HepG2 (cell line): Measurements from ENCODE around the gene NIT2. TPM values are rescaled to one million over a fixed set of nuclear protein-coding genes. Genes with fewer than 3 reads are reported as not detected.

ENCODE experiments used
- HMG20A ChIP-seq: IDR thresholded peaks from 2 replicates; pipeline ENCODE4 v1.6.1; 2016; ENCODE audit warnings: borderline replicate concordance
- KLF11 ChIP-seq: IDR thresholded peaks from 2 replicates; pipeline ENCODE4 v1.6.1; 2016; ENCODE audit warnings: missing compliant biosample characterization
- KMT2A ChIP-seq: sonication (generic); formaldehyde crosslinking; IDR thresholded peaks from 2 replicates; pipeline ENCODE4 v1.4.0; 2020; ENCODE audit warnings: missing genetic modification reagents
- MIER2 ChIP-seq: IDR thresholded peaks from 2 replicates; pipeline ENCODE4 v1.6.1; 2016; ENCODE audit warnings: missing biosample characterization, missing genetic modification reagents
- MTF1 ChIP-seq: sonication (generic); formaldehyde crosslinking; IDR thresholded peaks from 2 replicates; pipeline ENCODE4 v1.5.0; 2020; ENCODE audit warnings: missing genetic modification reagents
- PAWR ChIP-seq: sonication (generic); formaldehyde crosslinking; IDR thresholded peaks from 2 replicates; pipeline ENCODE4 v1.4.0; 2020; ENCODE audit warnings: missing genetic modification reagents, mild to moderate bottlenecking, borderline replicate concordance
- PHB2 ChIP-seq: fragments of 450-650 bp; IDR thresholded peaks from 2 replicates; pipeline ENCODE4 v1.6.1; 2018; ENCODE audit not compliant: partially characterized antibody
- POLR2AphosphoS5 ChIP-seq: IDR thresholded peaks from 2 replicates; pipeline ENCODE4 v1.6.1; 2012; ENCODE audit warnings: low read depth, low read length
- SNAPC2 ChIP-seq: sonication (generic); formaldehyde crosslinking; IDR thresholded peaks from 2 replicates; pipeline ENCODE4 v1.8.1; 2022; ENCODE audit warnings: mild to moderate bottlenecking, missing genetic modification reagents
- THAP11 ChIP-seq: IDR thresholded peaks from 2 replicates; pipeline ENCODE4 v1.6.1; 2016; ENCODE audit warnings: missing biosample characterization, missing genetic modification reagents
- ZFY ChIP-seq: sonication (generic); formaldehyde crosslinking; IDR thresholded peaks from 2 replicates; pipeline ENCODE4 v1.4.0; 2020; ENCODE audit warnings: missing genetic modification reagents
- ZNF253 ChIP-seq: sonication (generic); formaldehyde crosslinking; IDR thresholded peaks from 2 replicates; pipeline ENCODE4 v1.8.0; 2022; ENCODE audit warnings: mild to moderate bottlenecking, missing genetic modification reagents, borderline replicate concordance
- ZNF354B ChIP-seq: sonication (generic); formaldehyde crosslinking; IDR thresholded peaks from 2 replicates; pipeline ENCODE4 v1.8.0; 2022; ENCODE audit warnings: mild to moderate bottlenecking, missing genetic modification reagents
- ZNF605 ChIP-seq: sonication (generic); formaldehyde crosslinking; IDR thresholded peaks from 2 replicates; pipeline ENCODE4 v1.8.0; 2022; ENCODE audit warnings: mild to moderate bottlenecking, missing genetic modification reagents
- ZNF629 ChIP-seq: sonication (generic); formaldehyde crosslinking; conservative IDR thresholded peaks from 2 replicates; pipeline ENCODE4 v1.5.0; 2020; ENCODE audit warnings: missing genetic modification reagents
- ZNF747 ChIP-seq: sonication (generic); formaldehyde crosslinking; IDR thresholded peaks from 2 replicates; pipeline ENCODE4 v1.8.1; 2023; ENCODE audit warnings: missing genetic modification reagents, mild to moderate bottlenecking, borderline replicate concordance
- polyA plus RNA-seq, 8 experiments: library from polyadenylated mRNA; depleted of rRNA in 3 of 8; stranded (reverse) in 7 of 8; unstranded in 1 of 8; fragments of >200 nt; fragmentation: Illumina TruSeq in 4 of 8; extraction: Trizol in 4 of 8; gene quantifications; 2 replicates each; pipeline versions ENCODE4 v1.2.1 to v1.2.3, GENCODE V29; 2011 to 2016; ENCODE audit warnings: low read depth in 4 of 8, missing spikeins in 1 of 8, mixed read lengths in 1 of 8; ENCODE audit not compliant: insufficient read depth in 1 of 8
- total RNA-seq, 5 experiments: library from RNA; depleted of rRNA; stranded (reverse); fragments of >200 nt; fragmentation: Illumina TruSeq; extraction: Trizol; gene quantifications; 2 replicates each; pipeline ENCODE4 v1.2.3, GENCODE V29; 2016; ENCODE audit warnings: low read depth in 1 of 5
- TF ChIP-seq, protein P1 (sequence below): conservative IDR thresholded peaks from 2 replicates; pipeline ENCODE4 v1.6.1; 2018; ENCODE audit warnings: missing genetic modification reagents
- TF ChIP-seq, protein P2 (sequence below): sonication (generic); formaldehyde crosslinking; conservative IDR thresholded peaks from 2 replicates; pipeline ENCODE4 v1.8.0; 2022; ENCODE audit warnings: mild to moderate bottlenecking, moderate library complexity, missing genetic modification reagents
- TF ChIP-seq, protein P3 (sequence below): sonication (generic); formaldehyde crosslinking; IDR thresholded peaks from 2 replicates; pipeline ENCODE4 v1.5.0; 2020; ENCODE audit warnings: mild to moderate bottlenecking, missing genetic modification reagents

NIT2 gene
- total and polyA plus RNA-seq, 2 of the 13 experiments (the other 11 are each of a cell fraction or from before 2014, with no cell fraction given): 43.4 to 49.1 TPM

DNA sequence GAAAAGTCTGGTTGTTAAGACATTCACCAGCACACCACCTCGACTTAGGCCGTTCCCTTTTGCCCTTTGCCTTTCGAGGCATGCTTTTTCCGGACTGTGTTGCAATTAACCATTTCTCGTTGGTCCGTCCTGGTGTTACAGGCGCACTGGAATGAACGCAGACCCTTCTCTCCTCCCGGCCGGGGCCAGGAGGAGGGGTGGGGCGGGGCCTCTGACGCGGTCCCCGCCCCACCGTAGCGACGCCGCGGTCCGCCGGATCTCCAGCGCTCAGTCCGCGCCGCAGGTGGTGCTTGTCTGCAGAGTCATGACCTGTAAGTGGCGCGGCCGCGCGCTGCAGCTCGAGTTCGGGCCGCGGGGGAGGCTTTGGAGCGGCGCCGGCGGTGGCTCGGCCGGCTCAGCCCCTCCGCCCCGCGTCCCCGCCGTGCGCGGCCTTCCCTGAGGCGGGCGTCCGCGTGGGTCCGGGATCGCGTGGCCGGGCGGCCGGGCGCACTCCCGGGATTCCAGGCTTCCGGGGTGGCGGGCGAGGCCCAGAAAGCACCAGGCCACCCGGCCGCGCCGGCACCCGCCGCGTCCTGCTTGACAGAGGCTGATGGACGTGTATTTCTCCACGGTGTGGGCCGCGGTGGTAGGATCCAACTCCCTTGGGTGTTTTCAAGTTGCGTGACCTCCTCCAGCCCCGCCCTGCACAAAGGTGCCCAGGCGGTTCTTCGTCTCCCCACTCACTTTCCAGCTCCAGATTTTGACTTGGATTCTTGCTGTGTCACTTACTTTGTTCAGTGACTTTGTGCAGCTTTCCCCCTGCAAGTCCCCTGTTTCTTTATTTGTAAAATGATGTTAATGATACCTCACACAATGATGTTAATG, at the start of gene NIT2 (continued):
- TF ChIP-seq ZNF747 (CRISPR knock-in tag) (0 out of 2 replicates have a peak, but pooled peaks have one; percentile 25), ZNF629 (CRISPR knock-in tag) (peak; percentile 49; the same call in 1 of the 2 replicates), ZFY (peak; percentile 93), SNAPC2 (CRISPR knock-in tag) (no peak), PAWR (CRISPR knock-in tag) (no peak), ZNF354B (CRISPR knock-in tag) (no peak), ZNF605 (peak; percentile 61; the same call in 1 of the 2 replicates), HMG20A (CRISPR knock-in tag) (no peak), MTF1 (no peak), PHB2 (no peak), KMT2A (peak; percentile 48; the same call in 1 of the 2 replicates), ZNF253 (no peak), THAP11 (CRISPR knock-in tag) (peak; percentile 39; the same call in 1 of the 2 replicates), KLF11 (CRISPR knock-in tag) (no peak), POLR2AphosphoS5 (peak; percentile 81), MIER2 (CRISPR knock-in tag) (no peak)
- TF ChIP-seq, protein P1, sequence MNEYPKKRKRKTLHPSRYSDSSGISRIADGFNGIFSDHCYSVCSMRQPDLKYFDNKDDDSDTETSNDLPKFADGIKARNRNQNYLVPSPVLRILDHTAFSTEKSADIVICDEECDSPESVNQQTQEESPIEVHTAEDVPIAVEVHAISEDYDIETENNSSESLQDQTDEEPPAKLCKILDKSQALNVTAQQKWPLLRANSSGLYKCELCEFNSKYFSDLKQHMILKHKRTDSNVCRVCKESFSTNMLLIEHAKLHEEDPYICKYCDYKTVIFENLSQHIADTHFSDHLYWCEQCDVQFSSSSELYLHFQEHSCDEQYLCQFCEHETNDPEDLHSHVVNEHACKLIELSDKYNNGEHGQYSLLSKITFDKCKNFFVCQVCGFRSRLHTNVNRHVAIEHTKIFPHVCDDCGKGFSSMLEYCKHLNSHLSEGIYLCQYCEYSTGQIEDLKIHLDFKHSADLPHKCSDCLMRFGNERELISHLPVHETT: peak; percentile 33; the same call in 1 of the 2 replicates
- TF ChIP-seq, protein P2, sequence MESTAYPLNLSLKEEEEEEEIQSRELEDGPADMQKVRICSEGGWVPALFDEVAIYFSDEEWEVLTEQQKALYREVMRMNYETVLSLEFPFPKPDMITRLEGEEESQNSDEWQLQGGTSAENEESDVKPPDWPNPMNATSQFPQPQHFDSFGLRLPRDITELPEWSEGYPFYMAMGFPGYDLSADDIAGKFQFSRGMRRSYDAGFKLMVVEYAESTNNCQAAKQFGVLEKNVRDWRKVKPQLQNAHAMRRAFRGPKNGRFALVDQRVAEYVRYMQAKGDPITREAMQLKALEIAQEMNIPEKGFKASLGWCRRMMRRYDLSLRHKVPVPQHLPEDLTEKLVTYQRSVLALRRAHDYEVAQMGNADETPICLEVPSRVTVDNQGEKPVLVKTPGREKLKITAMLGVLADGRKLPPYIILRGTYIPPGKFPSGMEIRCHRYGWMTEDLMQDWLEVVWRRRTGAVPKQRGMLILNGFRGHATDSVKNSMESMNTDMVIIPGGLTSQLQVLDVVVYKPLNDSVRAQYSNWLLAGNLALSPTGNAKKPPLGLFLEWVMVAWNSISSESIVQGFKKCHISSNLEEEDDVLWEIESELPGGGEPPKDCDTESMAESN (CRISPR knock-in tag): peak; percentile 28; the same call in 1 of the 2 replicates
- TF ChIP-seq, protein P3, sequence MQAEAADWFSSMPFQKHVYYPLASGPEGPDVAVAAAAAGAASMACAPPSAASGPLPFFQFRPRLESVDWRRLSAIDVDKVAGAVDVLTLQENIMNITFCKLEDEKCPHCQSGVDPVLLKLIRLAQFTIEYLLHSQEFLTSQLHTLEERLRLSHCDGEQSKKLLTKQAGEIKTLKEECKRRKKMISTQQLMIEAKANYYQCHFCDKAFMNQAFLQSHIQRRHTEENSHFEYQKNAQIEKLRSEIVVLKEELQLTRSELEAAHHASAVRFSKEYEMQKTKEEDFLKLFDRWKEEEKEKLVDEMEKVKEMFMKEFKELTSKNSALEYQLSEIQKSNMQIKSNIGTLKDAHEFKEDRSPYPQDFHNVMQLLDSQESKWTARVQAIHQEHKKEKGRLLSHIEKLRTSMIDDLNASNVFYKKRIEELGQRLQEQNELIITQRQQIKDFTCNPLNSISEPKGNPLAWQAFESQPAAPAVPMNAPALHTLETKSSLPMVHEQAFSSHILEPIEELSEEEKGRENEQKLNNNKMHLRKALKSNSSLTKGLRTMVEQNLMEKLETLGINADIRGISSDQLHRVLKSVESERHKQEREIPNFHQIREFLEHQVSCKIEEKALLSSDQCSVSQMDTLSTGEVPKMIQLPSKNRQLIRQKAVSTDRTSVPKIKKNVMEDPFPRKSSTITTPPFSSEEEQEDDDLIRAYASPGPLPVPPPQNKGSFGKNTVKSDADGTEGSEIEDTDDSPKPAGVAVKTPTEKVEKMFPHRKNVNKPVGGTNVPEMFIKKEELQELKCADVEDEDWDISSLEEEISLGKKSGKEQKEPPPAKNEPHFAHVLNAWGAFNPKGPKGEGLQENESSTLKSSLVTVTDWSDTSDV (CRISPR knock-in tag): no peak
